ENCODE results near the gene NDUFS4.

DNA sequence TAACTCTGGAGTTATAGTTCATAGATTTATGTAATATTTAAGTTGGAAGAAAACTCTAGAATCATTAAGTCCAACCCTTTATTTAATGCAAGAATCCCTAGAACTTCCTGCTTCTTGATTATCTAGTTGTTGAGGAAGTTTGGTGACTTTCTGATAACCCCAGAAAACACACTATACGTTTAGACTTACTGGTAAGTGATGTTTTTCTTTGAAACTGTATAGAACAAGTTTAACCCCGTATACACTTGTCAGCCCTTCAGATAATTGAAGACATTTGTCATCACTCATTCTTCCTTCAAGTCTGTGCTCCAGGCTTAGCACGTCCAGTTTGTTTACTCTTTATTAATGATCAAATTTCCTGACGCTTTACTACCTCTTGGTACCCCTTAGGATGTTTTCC, 9.0 kb downstream of the NDUFS4 start:
- TF ChIP-seq POLR2AphosphoS5 (IDR thresholded peaks at IDR 0.05; ENCODE audit: low read depth, low read length) (no peak), TAF1 (IDR thresholded peaks at IDR 0.05; ENCODE audit: borderline replicate concordance, insufficient read depth, low read length) (no peak)
